Body of pancreas (tissue), 4 donors: Measurements from ENCODE around the gene SVIL. TPM values are rescaled to one million over a fixed set of nuclear protein-coding genes. Genes with fewer than 3 reads are reported as not detected.

ENCODE experiments used
- ATAC-seq: fragments of 150-250 bp; one replicate; pipeline ENCODE4 v1.9.1; 2016
- DNase-seq, 4 donors: peaks; one replicate each; pipeline ENCODE4 v3.0.0-alpha.2; 2019
- H3K27ac ChIP-seq, 4 donors: fragments of 200-600 bp; sonication (generic); 1 replicate in 3 of 4; 2 replicates in 1 of 4; pipeline versions ENCODE4 v1.5.1 to v1.6.1; 2016 to 2019; ENCODE audit warnings: mild to moderate bottlenecking in 1 of 4, mixed read lengths in 1 of 4, moderate library complexity in 1 of 4
- H3K27me3 ChIP-seq, 2 donors: fragments of 200-600 bp; sonication (generic); one replicate each; pipeline ENCODE4 v1.6.0; 2016; ENCODE audit warnings: mild to moderate bottlenecking in 1 of 2
- H3K36me3 ChIP-seq, 2 donors: fragments of 200-600 bp; sonication (generic); replicated peaks in 1 of 2; 2 replicates each; pipeline ENCODE4 v1.5.1; 2016; ENCODE audit warnings: low read depth in 2 of 2; ENCODE audit not compliant: insufficient read depth in 1 of 2
- H3K4me1 ChIP-seq: fragments of 200-600 bp; sonication (generic); one replicate; pipeline ENCODE4 v1.6.0; 2016
- H3K4me3 ChIP-seq, 2 donors: fragments of 200-600 bp; sonication (generic); 1 replicate in 1 of 2; 2 replicates in 1 of 2; pipeline ENCODE4 v1.5.1; 2016 to 2019
- H3K9me3 ChIP-seq, 3 donors: fragments of 200-600 bp; sonication (generic); 1 replicate in 2 of 3; 2 replicates in 1 of 3; pipeline ENCODE4 v1.5.1; 2016
- CTCF ChIP-seq, 7 experiments: fragments of 450-650 bp in 4 of 7; fragments of 200-600 bp in 3 of 7; sonication (generic) in 3 of 7; IDR thresholded peaks; one replicate each; pipeline ENCODE4 v1.5.1; 2016 to 2019; ENCODE audit warnings: antibody characterized with exemption in 7 of 7
- POLR2A ChIP-seq, 3 donors: fragments of 450-650 bp; IDR thresholded peaks; one replicate each; pipeline ENCODE4 v1.6.1; 2016; ENCODE audit warnings: antibody characterized with exemption in 3 of 3, mild to moderate bottlenecking in 2 of 3
- WGBS, 2 donors: methylation state at CpG; one replicate each; pipeline ENCODE4 v1.1.5; 2017; 5-methylcytosine and 5-hydroxymethylcytosine counted together
- intact Hi-C: fragments of 100-400 bp; cut with DNase I; formaldehyde crosslinking; loops from one replicate; pipeline ENCODE4 v1.15.1; 2023
- total RNA-seq, 2 donors: library from RNA; depleted of rRNA; stranded (reverse); fragments of >200 nt; gene quantifications; one replicate each; pipeline ENCODE4 v1.1.0, GENCODE V29; 2016

SVIL gene
- total RNA-seq, 2 donors from 2014 or later, result 25.4 to 41.2 TPM

DNA sequence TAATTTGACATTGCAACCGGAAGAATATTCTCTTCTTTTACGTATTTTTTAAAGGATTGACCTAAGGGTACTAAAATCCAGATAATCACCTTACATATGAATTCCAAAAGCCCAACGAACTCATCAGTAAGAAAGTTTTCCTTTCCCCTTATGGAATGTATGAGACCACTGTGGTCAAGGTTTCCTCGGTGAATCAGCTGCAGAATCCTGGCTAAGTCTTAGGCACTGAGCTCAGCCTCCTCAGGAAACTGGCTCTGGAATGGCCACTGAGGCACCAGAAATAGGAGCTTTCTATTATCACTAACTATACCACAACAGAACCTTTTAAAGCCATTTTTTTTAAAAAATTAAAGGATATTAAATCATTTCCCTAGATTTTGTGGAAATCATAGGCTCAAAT is 21.0 kb downstream of the SVIL start:
- WGBS, 2 donors, result 91 to 96% methylated on average over 4 of the region's 4 CpGs
- H3K4me1 ChIP-seq, result peaks cover 15% of the 10 kb centered on the region

GRCh38 chr10:29613196-29613595 is 21.6 kb downstream of the SVIL start:
- TF ChIP-seq POLR2A (IDR thresholded peaks at IDR 0.05) (no peak), CTCF (IDR thresholded peaks at IDR 0.05) (no peak)
- no peak for ATAC-seq
- Histone ChIP-seq H3K27ac (no peak overlapping the region), H3K9me3 (no peaks in the 10 kb centered on the region), H3K4me3 (no peak overlapping the region), H3K36me3 (no peaks in the 10 kb centered on the region), H3K27me3 (no peaks in the 10 kb centered on the region), H3K4me1 (peaks cover 10% of the 10 kb centered on the region)
- DNase-seq, result no peak
- intact Hi-C loops, result no loop called here
- WGBS, 2 donors, result 94% methylated on average over 6 of the region's 6 CpGs

More for the DNA sequence above, 21.0 kb downstream of the SVIL start:
- no peak for DNase-seq
- Histone ChIP-seq H3K9me3 (no peaks in the 10 kb centered on the region), H3K4me3 (no peak overlapping the region), H3K36me3 (no peaks in the 10 kb centered on the region), H3K27me3 (no peaks in the 10 kb centered on the region), H3K27ac (no peak overlapping the region)
- intact Hi-C loops, result no loop called here
- no peak for ATAC-seq
- TF ChIP-seq POLR2A (IDR thresholded peaks at IDR 0.05), result no peak
- TF ChIP-seq CTCF (IDR thresholded peaks at IDR 0.05), result no peak

DNA sequence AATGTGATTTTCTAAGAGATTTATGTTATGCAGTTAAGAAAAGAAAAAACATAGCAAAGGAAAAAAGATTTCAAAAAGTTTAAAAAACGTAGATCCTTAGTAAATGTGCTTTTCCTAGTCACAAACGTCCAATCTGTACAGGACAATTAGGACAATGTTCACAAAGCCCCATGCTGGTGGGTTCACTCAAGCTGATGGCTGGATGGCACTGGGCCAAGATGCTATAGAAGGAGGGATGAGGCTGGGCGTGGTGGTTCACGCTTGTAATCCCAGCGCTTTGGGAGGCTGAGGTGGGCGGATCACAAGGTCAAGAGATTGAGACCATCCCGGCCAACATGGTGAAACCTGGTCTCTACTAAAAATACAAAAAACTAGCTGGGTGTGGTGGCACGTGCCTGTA is 22.1 kb downstream of the SVIL start:
- 84 to 85% methylated on average over 8 of the region's 8 CpGs for WGBS, 2 donors
- H3K27ac ChIP-seq, result no peak overlapping the region
- H3K4me3 ChIP-seq, result no peak overlapping the region
- TF ChIP-seq CTCF (IDR thresholded peaks at IDR 0.05), result no peak
- TF ChIP-seq POLR2A (IDR thresholded peaks at IDR 0.05), result no peak
- H3K4me1 ChIP-seq, result peaks cover 6% of the 10 kb centered on the region
- no peak for DNase-seq
- no peak for ATAC-seq
- H3K36me3 ChIP-seq, result no peaks in the 10 kb centered on the region
- no peaks in the 10 kb centered on the region for H3K9me3 ChIP-seq
- intact Hi-C loops, result no loop called here
- no peaks in the 10 kb centered on the region for H3K27me3 ChIP-seq

- no peak for DNase-seq
- Histone ChIP-seq H3K9me3 (no peaks in the 10 kb centered on the region), H3K4me1 (peaks cover 6% of the 10 kb centered on the region), H3K4me3 (no peak overlapping the region), H3K36me3 (no peaks in the 10 kb centered on the region), H3K27ac (no peak overlapping the region), H3K27me3 (no peaks in the 10 kb centered on the region)
- no peak for ATAC-seq
- 64 to 77% methylated on average over 6 of the region's 6 CpGs for WGBS, 2 donors
- TF ChIP-seq POLR2A (IDR thresholded peaks at IDR 0.05) (no peak), CTCF (IDR thresholded peaks at IDR 0.05) (no peak)
- intact Hi-C loops, result no loop called here
Observed at GRCh38 chr10:29611781-29612381, 22.9 kb downstream of the SVIL start.
